HG03571 (cell line): Measurements from ENCODE around the gene IL9R.
A peak's percentile ranks its signal among the peaks of the same experiment; 100 is the strongest.
"Not testable (repeated sequence)": the region's sequence is repeated elsewhere in the genome, so short reads cannot be mapped to it uniquely, and the experiment has no call there.

Experiments used
- ATAC-seq: cut with Tn5 transposase; IDR thresholded peaks from one replicate; pipeline ENCODE4 v1.9.1; 2021; ENCODE audit not compliant: unreplicated experiment

IL9R gene

DNA sequence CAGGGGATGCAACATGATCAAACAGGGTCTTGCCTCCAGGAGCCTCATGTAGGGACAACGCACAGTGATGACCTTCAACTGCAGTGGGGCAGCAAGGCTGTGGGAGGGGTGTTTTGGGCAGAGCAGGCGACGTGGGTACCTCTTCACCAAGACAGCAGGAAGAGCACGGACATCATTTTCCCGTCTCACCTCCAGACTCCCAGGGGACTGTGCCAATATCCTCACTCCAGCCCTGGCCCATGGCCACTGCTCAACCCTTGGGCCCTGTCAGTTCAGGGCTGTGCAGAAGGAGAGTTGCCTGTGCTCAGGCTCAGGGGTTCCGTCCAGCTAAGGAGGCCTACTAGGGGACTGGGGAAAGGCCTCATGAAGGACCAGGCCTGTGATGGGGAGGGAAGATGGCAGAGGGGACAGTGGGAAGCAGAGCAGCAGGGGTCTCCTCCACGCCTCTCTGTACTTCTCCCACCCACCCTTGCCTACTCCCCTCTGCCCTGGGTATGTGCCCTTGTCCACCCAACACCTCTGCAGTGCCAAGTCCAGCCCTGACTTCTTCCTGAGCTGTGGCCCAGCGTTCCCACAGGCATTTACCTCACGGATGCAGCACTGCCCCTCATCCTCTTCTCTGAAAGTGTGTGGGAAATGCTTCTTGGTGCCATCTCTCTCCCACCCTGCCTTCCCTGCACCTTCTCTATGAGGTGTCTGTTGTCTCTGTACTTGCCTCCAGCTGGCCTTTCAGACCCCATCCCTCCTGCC is 1.4 kb downstream of the IL9R start:
- no peak for ATAC-seq

DNA sequence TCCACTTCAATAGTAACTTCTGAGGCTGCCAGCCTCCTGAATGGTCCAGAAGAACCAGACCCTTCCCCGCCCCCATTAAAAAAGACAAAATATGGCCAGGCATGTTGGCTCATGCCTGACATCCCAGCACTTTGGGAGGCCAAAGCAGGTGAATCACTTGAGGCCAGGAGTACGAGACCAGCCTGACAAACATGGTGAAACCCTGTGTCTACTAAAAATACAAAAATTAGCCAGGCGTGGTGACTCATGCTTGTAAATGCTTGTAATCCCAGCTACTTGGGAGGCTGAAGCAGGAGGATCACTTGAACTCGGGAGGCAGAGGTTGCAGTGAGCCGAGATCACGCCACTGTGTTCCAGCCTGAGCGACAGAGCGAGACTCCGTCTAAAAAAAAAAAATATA is 2.3 kb downstream of the IL9R start:
- not testable (repeated sequence) for ATAC-seq

DNA sequence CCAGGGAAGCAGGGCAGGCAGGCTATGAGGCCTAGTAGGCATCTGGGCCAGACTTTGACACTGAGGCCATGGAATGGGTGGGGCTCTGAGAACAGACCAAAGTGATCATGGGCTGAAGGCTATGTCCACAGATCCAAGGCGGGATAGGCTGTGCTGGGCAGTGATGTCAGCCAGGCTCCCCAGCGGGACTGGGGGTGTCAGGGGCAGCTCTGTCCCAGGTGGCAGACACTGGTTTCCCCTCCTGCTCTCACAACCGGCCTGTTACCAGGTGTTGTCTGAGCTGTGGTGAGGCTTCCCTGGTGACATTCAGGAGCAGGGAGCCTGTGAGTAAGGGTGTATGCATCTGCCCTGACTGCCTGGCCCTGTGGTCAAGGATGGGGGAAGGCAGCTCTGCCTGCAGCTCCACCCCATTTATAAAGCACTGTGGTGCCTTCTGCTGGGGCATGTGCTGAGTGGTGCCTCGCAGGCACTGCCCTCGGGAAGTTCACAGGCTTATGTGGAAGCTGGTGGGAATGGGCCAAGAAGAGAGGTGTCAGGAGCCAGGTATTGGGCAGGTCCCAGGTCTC is 2.9 kb downstream of the IL9R start:
- ATAC-seq: no peak

DNA sequence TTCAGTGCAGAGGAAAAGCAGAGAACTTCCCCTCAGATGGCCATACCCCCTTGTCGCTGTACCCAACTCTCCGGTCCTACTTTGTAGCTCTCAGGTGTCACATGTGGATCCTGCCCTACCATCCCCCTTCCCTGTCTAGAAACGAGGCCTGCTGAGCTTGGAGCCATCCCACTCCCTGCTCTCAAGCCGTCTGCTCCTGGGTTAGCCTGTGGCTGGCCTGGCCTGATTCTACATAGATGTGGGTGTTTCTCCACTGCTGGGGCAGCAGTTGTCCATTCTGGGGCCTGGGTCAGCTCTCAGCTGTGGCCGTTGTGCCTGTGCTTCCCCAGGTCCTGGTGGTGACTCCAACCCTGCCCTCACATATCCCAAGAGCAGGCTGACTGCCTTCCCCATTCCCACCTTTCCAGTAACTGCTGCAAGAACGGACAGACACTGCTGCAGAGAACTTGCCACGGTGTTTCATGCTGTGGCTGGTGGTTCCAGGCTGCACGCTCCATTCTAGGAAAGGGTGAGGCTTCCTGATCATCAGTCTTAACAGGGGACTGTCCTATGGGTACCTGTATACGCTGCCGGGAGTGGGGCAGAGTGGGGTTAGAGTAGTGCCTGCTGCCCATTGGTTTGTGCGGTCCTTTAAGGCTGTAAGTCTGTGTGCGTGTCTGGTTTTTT is 3.6 kb downstream of the IL9R start:
- no peak for ATAC-seq

DNA sequence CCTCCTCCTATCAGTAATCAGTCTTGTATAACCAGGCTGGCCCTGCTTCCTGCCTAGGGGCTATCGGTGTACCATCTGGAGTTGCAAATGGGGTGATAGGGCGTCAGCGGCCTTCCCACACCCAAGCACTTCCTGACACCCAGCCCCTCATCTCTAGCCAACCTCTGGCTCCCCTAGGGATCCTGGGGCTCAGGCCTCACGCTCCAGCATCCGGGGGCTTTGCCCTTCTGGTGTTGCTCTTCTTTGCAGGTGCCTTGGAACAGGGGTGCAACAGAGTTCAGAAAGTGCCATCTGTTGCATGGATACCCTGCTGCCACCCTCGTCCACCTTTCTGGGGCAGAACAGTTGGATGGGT is 4.1 kb downstream of the IL9R start:
- no peak for ATAC-seq

DNA sequence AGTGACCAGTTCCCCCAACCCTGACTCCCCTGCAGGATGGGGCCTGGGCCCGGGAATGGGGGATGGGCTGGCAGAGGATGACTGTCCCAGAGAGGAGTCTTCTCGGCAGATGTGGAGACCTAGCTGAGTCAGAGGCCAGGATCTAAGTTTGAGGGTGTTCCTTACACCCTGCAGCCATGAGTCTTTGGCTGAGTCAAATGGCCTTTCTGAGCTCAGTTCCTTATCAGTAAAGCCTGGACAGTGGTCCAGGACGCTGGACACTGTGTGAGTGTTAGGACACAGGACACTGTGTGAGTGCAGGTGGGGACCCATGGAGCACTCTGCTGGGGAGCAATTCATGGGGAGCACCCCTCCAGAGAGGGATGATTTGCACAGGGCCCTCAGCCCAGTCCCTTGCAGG is 5.0 kb downstream of the IL9R start:
- no peak for ATAC-seq

DNA sequence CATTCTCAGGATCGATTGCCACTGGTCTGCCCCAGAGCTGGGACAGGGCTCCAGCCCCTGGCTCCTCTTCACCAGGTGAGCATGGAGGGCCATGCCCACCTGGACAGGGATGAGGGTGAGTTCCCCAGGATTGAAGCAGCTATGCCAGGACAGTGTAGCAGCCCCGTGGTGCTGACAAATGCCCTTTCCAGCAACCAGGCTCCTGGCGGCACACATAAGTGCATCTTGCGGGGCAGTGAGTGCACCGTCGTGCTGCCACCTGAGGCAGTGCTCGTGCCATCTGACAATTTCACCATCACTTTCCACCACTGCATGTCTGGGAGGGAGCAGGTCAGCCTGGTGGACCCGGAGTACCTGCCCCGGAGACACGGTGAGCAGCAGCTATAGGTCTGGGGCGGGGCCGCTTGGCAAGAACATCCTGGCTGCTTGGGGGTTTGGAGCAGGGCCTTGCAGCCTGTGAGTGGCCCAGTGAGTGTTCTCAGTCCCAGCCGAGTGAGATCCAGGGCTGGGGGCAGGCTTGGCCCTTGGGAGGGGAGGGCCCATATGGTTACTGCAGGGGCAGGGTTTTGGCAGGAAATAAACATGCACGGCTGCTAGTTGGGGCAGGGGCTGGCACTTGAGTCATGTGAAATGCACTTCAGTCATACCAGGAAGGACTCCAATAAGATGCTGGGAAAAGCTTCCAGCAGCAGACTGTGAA is 6.1 kb downstream of the IL9R start:
- no peak for ATAC-seq

DNA sequence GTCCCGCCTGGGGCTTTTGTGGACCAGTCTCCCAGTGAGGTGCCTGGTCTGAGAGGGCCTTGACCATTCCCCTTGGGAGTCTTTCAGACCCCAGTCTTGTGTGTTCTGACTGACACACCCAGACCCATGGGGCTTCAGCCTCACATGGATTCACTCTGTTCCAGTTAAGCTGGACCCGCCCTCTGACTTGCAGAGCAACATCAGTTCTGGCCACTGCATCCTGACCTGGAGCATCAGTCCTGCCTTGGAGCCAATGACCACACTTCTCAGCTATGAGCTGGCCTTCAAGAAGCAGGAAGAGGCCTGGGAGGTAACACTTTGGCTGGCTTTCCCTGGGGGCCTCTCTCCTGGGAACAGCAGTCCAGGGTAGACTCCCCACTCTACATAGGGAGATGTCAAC is 6.8 kb downstream of the IL9R start:
- no peak for ATAC-seq

DNA sequence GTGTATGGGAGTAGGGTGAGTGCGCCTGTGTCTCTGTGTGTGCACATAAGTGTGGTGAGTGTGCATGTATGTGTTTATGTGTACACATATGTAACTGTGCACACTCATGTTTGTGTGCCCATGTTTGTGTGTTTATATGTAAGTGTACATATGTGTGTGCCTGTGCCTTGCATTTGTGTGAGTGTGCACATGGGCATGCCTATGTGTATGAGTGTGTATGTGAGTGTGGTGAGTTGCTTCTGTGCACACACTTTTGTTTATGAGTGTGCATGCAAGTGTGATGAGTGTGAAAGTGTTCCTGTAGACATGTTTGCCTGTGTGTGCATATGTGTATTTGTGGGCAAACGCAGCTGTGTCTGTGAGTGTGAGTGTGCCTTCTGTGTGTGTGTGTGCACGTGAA is 7.2 kb downstream of the IL9R start:
- ATAC-seq: no peak

DNA sequence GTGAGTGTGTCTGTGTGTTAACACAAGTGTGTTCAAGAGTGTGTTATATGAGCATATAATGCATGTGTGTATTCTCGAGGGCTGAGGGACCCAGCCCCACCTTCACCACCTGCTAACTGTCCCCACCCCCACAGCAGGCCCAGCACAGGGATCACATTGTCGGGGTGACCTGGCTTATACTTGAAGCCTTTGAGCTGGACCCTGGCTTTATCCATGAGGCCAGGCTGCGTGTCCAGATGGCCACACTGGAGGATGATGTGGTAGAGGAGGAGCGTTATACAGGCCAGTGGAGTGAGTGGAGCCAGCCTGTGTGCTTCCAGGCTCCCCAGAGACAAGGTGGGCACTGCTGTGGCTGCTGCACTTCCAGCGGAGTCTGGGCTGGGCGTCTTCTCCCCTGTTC is 7.6 kb downstream of the IL9R start:
- no peak for ATAC-seq

DNA sequence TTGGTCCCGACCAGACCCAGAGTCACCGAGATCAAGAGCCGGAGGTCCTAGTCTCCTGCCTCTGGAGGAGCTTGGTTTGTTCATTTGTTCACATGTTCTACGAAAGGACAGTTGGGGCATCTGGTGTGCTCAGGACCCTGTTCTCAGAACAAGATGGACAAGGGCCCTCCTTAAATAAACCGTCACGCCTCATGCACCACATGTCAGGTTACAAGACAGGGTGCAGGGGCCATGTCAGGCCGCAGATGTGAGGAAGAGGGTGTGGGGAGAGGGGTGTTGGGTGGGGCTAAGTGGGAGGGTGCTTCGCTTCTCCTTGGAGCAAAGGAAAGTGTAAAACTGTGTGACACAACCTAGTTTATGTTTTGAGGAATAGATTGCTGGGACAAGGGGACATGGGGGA is 9.0 kb downstream of the IL9R start:
- not testable (repeated sequence) for ATAC-seq

DNA sequence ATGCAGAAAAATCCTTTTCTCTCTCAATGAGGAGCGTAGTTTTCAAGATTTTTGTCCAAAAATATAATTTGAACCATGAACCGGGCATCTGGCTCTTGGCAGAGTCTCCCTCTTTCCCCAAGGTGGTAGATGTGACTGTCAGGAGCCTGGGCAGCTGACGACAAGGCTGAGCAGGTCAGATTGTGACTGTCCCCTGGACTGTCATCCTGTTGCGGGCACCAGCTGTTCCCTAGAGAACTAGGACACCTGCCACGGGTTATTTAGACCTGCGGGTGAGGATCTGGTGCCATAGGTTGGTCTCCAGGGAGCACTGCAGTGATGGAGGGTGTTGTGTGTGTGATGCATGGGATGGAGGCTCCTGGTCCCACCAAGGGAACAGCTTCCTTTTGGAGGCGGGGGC is 10.9 kb downstream of the IL9R start:
- ATAC-seq: not testable (repeated sequence)

DNA sequence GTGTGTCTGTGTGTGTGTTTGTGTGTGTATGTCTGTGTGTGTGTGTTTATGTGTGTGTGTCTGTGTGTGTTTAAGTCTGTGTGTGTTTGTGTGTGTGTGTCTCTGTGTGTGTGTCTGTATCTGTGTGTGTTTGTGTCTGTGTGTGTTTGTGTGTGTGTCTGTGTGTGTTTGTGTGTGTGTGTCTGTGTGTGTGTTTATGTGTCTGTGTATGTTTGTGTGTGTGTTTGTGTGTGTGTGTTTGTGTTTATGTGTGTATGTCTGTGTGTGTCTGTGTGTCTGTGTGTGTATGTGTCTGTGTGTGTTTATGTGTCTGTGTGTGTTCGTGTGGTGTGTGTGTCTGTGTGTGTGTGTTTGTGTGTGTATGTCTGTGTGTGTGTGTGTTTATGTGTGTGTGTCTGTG is 11.4 kb downstream of the IL9R start:
- ATAC-seq: no peak

DNA sequence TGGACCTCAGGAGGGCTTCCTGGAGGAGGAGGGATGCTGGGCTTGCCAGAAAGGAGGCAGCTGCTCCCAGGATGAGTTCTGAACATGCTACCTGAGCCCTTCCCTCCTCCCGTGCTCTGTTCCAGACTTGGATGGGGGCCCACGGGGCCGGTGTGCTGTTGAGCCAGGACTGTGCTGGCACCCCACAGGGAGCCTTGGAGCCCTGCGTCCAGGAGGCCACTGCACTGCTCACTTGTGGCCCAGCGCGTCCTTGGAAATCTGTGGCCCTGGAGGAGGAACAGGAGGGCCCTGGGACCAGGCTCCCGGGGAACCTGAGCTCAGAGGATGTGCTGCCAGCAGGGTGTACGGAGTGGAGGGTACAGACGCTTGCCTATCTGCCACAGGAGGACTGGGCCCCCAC is 12.2 kb downstream of the IL9R start:
- not testable (repeated sequence) for ATAC-seq

DNA sequence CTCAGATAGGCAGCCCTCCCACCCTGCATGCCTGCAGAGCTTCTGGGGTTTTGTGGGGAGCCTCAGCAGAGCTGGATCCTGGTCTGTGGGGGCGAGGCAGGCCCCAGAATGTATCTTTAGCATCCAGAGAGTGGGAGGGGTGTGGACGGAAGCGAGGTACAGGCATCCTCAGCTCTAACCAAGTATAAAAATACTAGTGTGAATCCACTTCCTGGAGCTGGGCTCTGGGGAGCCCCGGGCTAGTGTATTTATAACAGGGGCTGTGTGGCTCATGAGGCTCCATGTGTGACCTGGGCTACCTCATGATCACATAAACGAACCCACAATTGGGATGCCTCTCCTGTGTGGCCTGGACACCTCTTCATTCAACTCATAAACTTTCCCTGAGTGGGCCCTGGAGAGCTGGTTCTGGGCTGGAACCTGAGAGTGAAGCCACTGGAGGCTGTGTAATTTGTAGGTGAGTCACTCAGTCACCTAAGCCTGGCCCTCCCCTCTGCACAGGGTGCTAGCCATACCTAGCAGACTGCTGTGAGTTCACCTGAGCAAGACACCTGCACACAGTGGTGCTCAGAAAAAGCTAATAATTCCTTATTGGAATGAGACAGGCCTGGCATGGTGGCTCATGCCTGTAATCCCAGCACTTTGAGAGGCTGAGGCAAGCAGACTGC is 15.9 kb downstream of the IL9R start:
- ATAC-seq: peak; percentile 78

DNA sequence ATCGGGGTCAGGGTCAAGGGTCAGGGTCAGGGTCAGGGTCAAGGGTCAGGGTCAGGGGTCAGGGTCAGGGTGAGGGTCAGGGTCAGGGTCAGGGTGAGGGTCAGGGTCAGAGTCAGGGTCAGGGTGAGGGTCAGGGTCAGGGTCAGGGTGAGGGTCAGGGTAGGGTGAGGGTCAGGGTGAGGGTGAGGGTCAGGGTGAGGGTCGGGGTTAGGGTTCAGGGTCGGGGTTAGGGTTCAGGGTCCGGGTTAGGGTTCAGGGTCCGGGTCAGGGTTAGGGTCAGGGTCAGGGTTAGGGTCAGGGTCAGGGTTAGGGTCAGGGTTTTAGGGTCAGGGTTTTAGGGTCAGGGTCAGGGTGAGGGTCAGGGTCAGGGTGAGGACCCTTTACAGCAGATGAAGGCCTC is 22.4 kb downstream of the IL9R start:
- not testable (repeated sequence) for ATAC-seq

DNA sequence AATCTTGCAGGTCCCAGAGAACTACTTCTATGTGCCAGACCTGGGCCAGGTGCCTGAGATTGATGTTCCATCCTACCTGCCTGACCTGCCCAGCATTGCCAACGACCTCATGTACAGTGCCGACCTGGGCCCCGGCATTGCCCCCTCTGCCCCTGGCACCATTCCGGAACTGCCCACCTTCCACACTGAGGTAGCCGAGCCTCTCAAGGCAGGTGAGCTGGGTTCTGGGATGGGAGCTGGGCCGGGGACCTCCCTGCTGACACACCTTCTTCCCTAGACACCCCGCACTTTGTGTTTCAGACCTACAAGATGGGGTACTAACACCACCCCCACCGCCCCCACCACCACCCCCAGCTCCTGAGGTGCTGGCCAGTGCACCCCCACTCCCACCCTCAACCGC is 25.5 kb downstream of the IL9R start:
- not testable (repeated sequence) for ATAC-seq

DNA sequence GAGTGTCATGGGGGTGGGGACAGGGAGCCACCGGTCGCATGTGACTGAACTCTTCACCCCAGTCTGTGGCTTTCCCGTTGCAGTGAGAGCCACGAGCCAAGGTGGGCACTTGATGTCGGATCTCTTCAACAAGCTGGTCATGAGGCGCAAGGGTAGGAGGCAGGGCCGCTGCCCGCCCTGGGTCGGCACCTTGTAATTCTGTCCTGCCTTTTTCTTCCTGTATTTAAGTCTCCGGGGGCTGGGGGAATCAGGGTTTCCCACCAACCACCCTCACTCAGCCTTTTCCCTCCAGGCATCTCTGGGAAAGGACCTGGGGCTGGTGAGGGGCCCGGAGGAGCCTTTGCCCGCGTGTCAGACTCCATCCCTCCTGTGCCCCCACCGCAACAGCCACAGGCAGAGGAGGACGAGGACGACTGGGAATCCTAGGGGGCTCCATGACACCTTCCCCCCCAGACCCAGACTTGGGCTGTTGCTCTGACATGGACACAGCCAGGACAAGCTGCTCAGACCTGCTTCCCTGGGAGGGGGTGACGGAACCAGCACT is 27.5 kb downstream of the IL9R start:
- ATAC-seq: not testable (repeated sequence)

DNA sequence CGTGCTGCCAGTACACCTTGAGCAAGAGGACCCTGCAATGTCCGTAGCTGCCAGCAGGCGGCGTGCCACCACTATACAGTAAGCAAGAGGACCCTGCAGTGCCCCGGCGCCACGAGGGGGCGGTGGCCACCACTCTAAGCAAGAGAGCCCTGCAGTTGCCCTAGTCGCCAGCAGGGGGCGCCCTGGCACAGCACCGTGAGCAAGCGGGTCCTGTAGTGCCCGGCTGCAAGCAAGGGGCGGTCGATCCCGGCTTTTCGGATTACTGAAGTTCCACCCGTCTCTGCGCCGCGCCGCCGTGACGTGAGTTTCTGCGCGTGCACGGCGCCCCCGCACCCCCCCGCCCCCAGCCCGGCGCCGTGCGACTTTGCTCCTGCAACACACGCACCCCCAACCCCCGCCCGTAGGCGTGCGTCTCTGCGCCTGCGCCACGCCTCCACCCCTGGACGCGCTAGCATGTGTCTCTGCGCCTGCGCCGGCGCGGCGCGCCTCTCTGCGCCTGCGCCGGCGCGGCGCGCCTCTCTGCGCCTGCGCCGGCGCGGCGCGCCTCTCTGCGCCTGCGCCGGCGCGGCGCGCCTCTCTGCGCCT is 31.2 kb downstream of the IL9R start:
- ATAC-seq: not testable (repeated sequence)

DNA sequence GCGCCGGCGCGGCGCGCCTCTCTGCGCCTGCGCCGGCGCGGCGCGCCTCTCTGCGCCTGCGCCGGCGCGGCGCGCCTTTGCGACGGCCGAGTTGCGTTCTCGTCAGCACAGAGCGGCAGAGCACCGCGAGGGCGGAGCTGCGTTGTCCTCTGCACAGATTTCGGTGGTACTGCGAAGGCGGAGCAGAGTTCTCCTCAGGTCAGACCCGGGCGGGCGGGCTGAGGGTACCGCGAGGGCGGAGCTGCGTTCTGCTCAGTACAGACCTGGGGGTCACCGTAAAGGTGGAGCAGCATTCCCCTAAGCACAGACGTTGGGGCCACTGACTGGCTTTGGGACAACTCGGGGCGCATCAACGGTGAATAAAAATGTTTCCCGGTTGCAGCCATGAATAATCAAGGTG is 31.8 kb downstream of the IL9R start:
- ATAC-seq: not testable (repeated sequence)
